ENCODE measurements around the gene FSTL4.

DNA sequence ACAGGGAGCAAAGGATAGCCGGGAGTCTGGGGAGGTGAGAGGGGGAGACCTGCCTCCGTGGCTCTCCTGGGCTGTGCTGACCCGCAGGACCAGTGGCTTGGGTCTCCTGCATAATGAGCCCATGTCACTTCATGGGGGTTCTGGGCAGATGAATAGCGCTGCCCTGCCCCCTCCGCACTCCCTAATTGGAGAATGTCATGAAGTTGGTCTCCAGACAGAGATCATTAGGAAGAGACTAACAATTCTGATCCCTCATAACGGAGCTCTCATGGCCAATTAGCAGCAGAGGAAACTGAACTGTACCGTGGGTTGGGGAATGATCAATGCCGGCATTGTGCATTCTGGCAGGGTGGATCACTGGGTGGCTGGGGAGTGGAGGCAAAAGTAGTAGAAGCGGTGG lies 186.1 kb downstream of the FSTL4 start:
- TF ChIP-seq POLR2A (IDR thresholded peaks at IDR 0.05) (no peak), POLR2AphosphoS5 (IDR thresholded peaks at IDR 0.05) (no peak)
